Measurements from ENCODE around the gene FTCDNL1.

Gene FTCDNL1

DNA sequence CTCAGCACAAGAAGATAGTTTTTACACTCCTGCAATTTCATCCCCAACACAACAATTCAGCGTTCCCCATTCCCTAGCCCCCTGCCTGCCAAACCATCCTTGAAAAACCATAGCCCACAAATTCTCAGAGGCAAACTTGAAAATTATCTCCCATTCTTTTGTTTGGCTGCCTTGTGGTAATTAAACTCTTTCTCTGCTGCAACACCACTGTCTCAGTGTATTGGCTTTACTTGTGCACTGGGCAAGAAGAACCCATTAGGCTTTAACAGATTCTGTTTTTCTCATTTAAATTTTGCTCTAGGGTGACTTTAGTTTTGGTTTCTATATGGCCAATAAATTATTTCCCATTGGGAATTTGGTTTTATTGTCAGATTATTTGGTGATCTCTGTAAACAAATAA is 23.2 kb upstream of the FTCDNL1 start:
- no peak for DNase-seq (ENCODE audit: low spot score)
- TF ChIP-seq, protein P1, sequence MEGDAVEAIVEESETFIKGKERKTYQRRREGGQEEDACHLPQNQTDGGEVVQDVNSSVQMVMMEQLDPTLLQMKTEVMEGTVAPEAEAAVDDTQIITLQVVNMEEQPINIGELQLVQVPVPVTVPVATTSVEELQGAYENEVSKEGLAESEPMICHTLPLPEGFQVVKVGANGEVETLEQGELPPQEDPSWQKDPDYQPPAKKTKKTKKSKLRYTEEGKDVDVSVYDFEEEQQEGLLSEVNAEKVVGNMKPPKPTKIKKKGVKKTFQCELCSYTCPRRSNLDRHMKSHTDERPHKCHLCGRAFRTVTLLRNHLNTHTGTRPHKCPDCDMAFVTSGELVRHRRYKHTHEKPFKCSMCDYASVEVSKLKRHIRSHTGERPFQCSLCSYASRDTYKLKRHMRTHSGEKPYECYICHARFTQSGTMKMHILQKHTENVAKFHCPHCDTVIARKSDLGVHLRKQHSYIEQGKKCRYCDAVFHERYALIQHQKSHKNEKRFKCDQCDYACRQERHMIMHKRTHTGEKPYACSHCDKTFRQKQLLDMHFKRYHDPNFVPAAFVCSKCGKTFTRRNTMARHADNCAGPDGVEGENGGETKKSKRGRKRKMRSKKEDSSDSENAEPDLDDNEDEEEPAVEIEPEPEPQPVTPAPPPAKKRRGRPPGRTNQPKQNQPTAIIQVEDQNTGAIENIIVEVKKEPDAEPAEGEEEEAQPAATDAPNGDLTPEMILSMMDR (IDR thresholded peaks at IDR 0.05; ENCODE audit: extremely low read depth, insufficient read depth, missing control alignments), result no peak
- in situ Hi-C loops (cut with MboI; ENCODE audit: low pct_unique_long_range_greater_than_20kb, low sequenced_read_pairs, unreplicated experiment), result no loop called here

DNA sequence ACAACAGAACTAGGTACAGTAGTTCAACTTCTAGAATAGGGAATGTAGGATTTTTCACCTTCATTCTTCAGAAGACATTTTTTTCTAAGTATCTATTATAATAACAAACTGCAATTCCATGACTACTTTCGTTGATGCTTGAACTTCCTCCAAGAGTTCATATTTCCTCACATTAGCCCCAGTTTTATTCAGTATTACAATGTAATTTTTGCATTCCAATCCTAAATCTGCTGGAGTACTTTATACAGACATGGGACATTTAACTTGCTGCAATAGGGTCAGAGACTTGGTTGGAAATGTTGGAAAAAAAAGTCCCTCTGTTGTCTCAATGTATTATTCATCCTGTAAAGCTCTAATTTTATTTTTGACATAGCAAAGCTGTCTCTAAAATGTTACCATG is 19.6 kb upstream of the FTCDNL1 start:
- DNase-seq (ENCODE audit: low spot score), result no peak
- TF ChIP-seq, protein P1 (IDR thresholded peaks at IDR 0.05; ENCODE audit: extremely low read depth, insufficient read depth, missing control alignments), result no peak
- in situ Hi-C loops (cut with MboI; ENCODE audit: low pct_unique_long_range_greater_than_20kb, low sequenced_read_pairs, unreplicated experiment), result no loop called here

DNA sequence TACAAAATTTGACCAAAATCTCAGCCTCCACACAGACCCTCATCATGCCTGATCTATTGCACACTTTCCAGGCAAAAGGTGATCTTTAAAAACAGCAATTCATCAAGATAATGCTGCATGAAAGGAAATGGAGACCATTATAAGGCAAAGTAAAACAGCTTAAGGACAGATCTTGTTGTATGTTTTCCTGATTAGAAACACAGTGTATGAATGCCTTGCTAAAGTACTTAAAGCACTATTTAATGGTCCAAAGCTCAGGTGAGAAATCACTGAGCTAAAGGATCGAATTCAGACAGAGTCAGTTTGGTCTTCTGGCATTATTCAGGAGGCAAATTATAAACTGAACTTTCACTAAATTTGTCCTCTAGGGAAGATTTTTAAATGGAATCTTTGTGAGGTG is 18.7 kb upstream of the FTCDNL1 start:
- TF ChIP-seq, protein P1 (IDR thresholded peaks at IDR 0.05; ENCODE audit: extremely low read depth, insufficient read depth, missing control alignments), result no peak
- no peak for DNase-seq (ENCODE audit: low spot score)
- in situ Hi-C loops (cut with MboI; ENCODE audit: low pct_unique_long_range_greater_than_20kb, low sequenced_read_pairs, unreplicated experiment), result no loop called here

DNA sequence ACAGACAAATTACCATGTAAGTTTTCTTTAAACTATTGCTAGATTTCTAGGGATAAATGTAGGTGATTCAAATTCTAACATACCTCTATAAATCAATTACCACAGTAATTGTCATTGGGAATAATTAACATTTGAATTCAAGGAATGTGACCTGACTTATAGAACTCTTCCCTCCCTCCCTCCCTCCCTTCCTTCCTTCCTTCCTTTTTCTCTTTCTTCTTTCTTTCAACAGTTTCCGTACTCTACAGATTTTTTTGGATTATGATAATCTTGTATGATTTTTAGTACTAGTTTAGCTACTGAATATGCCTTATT is 18.2 kb upstream of the FTCDNL1 start:
- in situ Hi-C loops (cut with MboI; ENCODE audit: low pct_unique_long_range_greater_than_20kb, low sequenced_read_pairs, unreplicated experiment), result no loop called here
- no peak for DNase-seq (ENCODE audit: low spot score)
- TF ChIP-seq, protein P1 (IDR thresholded peaks at IDR 0.05; ENCODE audit: extremely low read depth, insufficient read depth, missing control alignments), result no peak

DNA sequence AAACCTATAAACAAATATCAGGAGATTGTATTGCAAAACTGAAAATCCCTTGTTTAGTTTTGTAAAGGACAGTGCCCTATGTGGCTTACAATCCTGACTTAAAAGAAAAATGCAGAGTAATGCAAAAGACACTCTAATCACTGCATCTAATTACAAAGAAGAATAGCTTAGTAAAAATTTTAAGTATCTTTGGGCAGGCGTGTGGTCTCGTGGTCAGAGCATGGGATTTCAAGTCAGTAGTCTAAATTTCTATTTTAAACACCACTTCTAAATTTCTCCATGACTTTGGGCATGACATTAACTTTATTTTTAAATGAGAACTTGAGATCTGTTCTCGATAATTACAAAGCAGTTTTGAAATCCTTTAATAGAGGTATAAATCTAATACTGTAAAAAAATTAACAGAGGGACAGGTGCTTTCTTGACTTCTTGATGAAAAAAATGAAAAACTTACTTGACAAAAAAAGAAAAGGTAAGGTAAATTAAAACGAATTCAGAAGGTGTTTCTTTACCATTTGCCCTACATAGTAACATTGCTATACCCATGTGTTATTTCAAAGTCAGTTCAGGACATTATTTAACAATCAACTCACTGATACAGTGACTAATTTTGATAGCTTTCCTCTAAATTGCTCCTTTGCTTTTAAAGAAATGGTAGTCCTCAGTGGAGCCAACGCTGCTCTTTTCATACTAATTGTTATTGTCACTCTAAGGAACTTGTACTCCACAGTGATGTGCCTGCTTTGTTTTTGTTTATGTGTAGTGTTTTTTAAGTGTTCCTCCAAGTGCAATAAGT is 17.6 kb upstream of the FTCDNL1 start:
- no peak for DNase-seq (ENCODE audit: low spot score)
- TF ChIP-seq, protein P1 (IDR thresholded peaks at IDR 0.05; ENCODE audit: extremely low read depth, insufficient read depth, missing control alignments), result no peak
- in situ Hi-C loops (cut with MboI; ENCODE audit: low pct_unique_long_range_greater_than_20kb, low sequenced_read_pairs, unreplicated experiment), result no loop called here

DNA sequence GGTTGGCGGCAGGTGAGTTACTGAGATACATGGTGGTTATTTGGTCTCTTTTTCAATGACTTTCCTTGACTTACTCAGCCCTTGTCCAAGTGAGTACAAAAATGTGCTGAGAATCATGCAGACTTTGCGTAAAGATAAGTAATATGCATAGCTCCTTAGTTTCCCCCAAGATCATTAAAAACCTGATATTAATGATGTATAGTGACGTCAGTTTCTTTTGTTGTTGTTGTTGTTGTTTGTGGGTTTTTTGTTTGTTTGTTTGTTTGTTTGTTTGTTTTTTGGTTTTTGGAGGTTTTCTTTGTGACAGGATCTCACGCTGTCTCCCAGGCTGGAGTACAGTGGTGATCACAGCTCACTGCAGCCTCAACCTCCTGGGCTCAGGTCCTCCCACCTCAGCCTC is 14.9 kb upstream of the FTCDNL1 start:
- in situ Hi-C loops (cut with MboI; ENCODE audit: low pct_unique_long_range_greater_than_20kb, low sequenced_read_pairs, unreplicated experiment), result no loop called here
- TF ChIP-seq, protein P1 (IDR thresholded peaks at IDR 0.05; ENCODE audit: extremely low read depth, insufficient read depth, missing control alignments), result no peak
- no peak for DNase-seq (ENCODE audit: low spot score)

Measured in GM13977 (cell line).